IPS-NIHi7 (cell line): ENCODE data around the gene CXCL1.

Experiments
- DNase-seq: peaks from one replicate; pipeline ENCODE4 v3.0.0; 2012; ENCODE audit warnings: mixed read lengths; ENCODE audit errors: extremely low spot score

The CXCL1 gene

GRCh38 chr4:73917081-73917501 lies 47.9 kb downstream of the CXCL1 start:
- no peak for DNase-seq

GRCh38 chr4:73918058-73918457 lies 48.9 kb downstream of the CXCL1 start:
- no peak for DNase-seq

- DNase-seq = no peak
These were observed 50.5 kb downstream of the CXCL1 start for GRCh38 chr4:73919691-73920090.
